Heart left ventricle (tissue), 16 donors: ENCODE results near the gene TRIM40. TPM values are rescaled to one million over a fixed set of nuclear protein-coding genes. Genes with fewer than 3 reads are reported as not detected.

ENCODE experiments used
- ATAC-seq, 4 donors: fragments of 200-7000 bp; cut with Tn5 transposase; one replicate each; pipeline ENCODE4 v1.9.1; 2020 to 2022; ENCODE audit warnings: moderate library complexity in 4 of 4, mild to moderate bottlenecking in 3 of 4, moderate number of reproducible peaks in 1 of 4
- DNase-seq, 5 donors: peaks; one replicate each; pipeline ENCODE4 v3.0.0-alpha.2; 2020
- H3K27ac ChIP-seq, 12 donors: fragments of 200-600 bp; sonication (generic) in 4 of 12; one replicate each; pipeline versions ENCODE4 v1.5.0 to v1.8.0; 2016 to 2022; ENCODE audit warnings: mild to moderate bottlenecking in 2 of 12
- H3K27me3 ChIP-seq, 9 donors: fragments of 200-600 bp; sonication (generic) in 2 of 9; one replicate each; pipeline versions ENCODE4 v1.5.1 to v1.8.0; 2016 to 2022; ENCODE audit warnings: mild to moderate bottlenecking in 3 of 9
- H3K36me3 ChIP-seq, 9 donors: fragments of 200-600 bp; sonication (generic) in 2 of 9; one replicate each; pipeline versions ENCODE4 v1.5.0 to v1.8.0; 2018 to 2022; ENCODE audit warnings: mild to moderate bottlenecking in 2 of 9
- H3K4me1 ChIP-seq, 12 donors: fragments of 200-600 bp; sonication (generic) in 4 of 12; one replicate each; pipeline versions ENCODE4 v1.5.0 to v1.8.0; 2016 to 2022; ENCODE audit warnings: mild to moderate bottlenecking in 3 of 12
- H3K4me3 ChIP-seq, 12 donors: fragments of 200-600 bp; sonication (generic) in 4 of 12; one replicate each; pipeline versions ENCODE4 v1.5.0 to v1.8.0; 2017 to 2022; ENCODE audit warnings: mild to moderate bottlenecking in 9 of 12, moderate library complexity in 4 of 12
- H3K9me3 ChIP-seq, 12 donors: fragments of 200-600 bp; sonication (generic) in 4 of 12; one replicate each; pipeline versions ENCODE4 v1.5.0 to v1.8.0; 2016 to 2022; ENCODE audit warnings: mild to moderate bottlenecking in 1 of 12
- POLR2A ChIP-seq, 2 donors: fragments of 450-650 bp; IDR thresholded peaks; one replicate each; pipeline ENCODE4 v1.6.1; 2017; ENCODE audit warnings: antibody characterized with exemption in 2 of 2, mild to moderate bottlenecking in 2 of 2, moderate library complexity in 2 of 2
- WGBS, 4 donors: extraction: QIAGEN DNeasy Blood & Tissue Kit in 2 of 4; methylation state at CpG; one replicate each; pipeline versions ENCODE4 v1.1.5 to v1.1.7; 2013 to 2018; 5-methylcytosine and 5-hydroxymethylcytosine counted together
- intact Hi-C, 10 donors: fragments of 100-400 bp; cut with DNase I; formaldehyde crosslinking; loops; one replicate each; pipeline versions ENCODE4 v1.11.1 to v1.14.2; 2022
- long read RNA-seq, 3 donors: library from polyadenylated mRNA; unstranded; transcript quantifications; one replicate each; pipeline ENCODE4 v2.0.0, GENCODE V29; 2020 to 2021
- polyA plus RNA-seq, 2 donors: library from polyadenylated mRNA; stranded (reverse); fragments of 200-250 nt; gene quantifications; one replicate each; pipeline ENCODE4 v1.2.3, GENCODE V29; 2013
- total RNA-seq, 9 donors: library from RNA; depleted of rRNA in 2 of 9; stranded (reverse); fragments of >200 nt in 2 of 9; fragmentation: NEBNext Ultra II Directional in 3 of 9; extraction: Animal tissue kit (Norgen Biotek cat#: 25700) in 3 of 9; gene quantifications; one replicate each; pipeline versions ENCODE4 v1.1.0 to v1.2.4, GENCODE V29; 2016 to 2023
- TF ChIP-seq, protein P1 (sequence below), 12 donors: fragments of 200-600 bp; sonication (generic) in 4 of 12; IDR thresholded peaks; one replicate each; pipeline versions ENCODE4 v1.5.0 to v1.8.0; 2018 to 2022; ENCODE audit warnings: antibody characterized with exemption in 12 of 12, mild to moderate bottlenecking in 5 of 12
- donor health status: ischemic (EF 13 %, LVEDD 7.1; RV severe dilation, severe dysfunction).
- donor health status: healthy with polysubstance abuse.
- donor health status: DM: no; HTN: yes; CAD: no.
- donor health status: DM: no; HTN: no; CAD: no.
- donor health status: ischemic (EF 25% LVEDD 6.9; RV normal size, moderate dysfunction).
- donor health status: ischemic (EF 25% LVEDD 5.7; RV mildly dilated, moderate dysfunction).
- donor health status: healthy.
- donor health status: DM: yes; HTN: yes; CAD: no.
- donor health status: ischemic (EF 35%, LVEDD 5.7; RV mildly dilated, moderate dysfunction).
- donor health status: nonischemic (EF 11% LVEDD 7.7; RV severe dilation, severe dysfunction).
- donor health status: DM: yes; HTN: yes; CAD: no.
- donor health status: PGD.
- donor health status: ischemic (EF 29% LVEDD 5.4; RV normal size, mild dysfunction).
- donor health status: nonischemic (EF 23%, LVEDD 6.1; RV moderate dilation, normal function).

The TRIM40 gene, protein sequence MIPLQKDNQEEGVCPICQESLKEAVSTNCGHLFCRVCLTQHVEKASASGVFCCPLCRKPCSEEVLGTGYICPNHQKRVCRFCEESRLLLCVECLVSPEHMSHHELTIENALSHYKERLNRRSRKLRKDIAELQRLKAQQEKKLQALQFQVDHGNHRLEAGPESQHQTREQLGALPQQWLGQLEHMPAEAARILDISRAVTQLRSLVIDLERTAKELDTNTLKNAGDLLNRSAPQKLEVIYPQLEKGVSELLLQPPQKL
- total RNA-seq (not detected), polyA plus RNA-seq (not detected)
- long read RNA-seq, donor 1: 0 reads
- long read RNA-seq, donor 2: 0 reads
- long read RNA-seq, donor 3: 0 reads

DNA sequence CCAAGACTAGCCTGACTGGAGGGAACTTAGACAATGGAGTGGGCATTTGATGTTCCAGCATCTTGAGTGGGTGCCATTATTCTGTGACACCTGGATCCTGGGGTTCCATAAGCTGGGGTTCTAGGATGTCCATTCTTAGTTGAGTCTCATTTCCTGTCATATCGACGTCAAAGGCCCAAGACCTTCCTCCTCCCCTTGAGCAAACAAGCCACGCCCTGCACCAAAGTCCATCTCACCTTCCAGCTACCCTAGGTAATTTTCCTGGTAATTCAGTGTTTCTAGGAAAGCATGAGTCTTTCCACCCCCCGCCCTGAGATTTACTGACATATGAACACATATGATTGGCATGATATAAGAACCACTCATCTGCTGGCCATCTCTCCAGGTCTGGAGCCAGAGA lies at the start of gene TRIM40:
Gene TRIM40, plus strand, starts transcription at position 384 of the 400 bp plus-strand sequence. CDS start 897 bp downstream, outside the sequence.
- DNase-seq (no peak), ATAC-seq (no peak)
- intact Hi-C loops: no loop called here
- H3K36me3 ChIP-seq: no peaks in the 10 kb centered on the region
- no peak within 1 kb of the TSS for H3K27ac ChIP-seq
- H3K4me3 ChIP-seq: no peak within 1 kb of the TSS
- peaks cover 1 to 72% (median 18%) of the 10 kb centered on the region in 9 donors for H3K27me3 ChIP-seq
- peaks cover 0 to 5% (median 0%) of the 10 kb centered on the region in 12 donors for H3K4me1 ChIP-seq
- TF ChIP-seq, protein P1, sequence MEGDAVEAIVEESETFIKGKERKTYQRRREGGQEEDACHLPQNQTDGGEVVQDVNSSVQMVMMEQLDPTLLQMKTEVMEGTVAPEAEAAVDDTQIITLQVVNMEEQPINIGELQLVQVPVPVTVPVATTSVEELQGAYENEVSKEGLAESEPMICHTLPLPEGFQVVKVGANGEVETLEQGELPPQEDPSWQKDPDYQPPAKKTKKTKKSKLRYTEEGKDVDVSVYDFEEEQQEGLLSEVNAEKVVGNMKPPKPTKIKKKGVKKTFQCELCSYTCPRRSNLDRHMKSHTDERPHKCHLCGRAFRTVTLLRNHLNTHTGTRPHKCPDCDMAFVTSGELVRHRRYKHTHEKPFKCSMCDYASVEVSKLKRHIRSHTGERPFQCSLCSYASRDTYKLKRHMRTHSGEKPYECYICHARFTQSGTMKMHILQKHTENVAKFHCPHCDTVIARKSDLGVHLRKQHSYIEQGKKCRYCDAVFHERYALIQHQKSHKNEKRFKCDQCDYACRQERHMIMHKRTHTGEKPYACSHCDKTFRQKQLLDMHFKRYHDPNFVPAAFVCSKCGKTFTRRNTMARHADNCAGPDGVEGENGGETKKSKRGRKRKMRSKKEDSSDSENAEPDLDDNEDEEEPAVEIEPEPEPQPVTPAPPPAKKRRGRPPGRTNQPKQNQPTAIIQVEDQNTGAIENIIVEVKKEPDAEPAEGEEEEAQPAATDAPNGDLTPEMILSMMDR (IDR thresholded peaks at IDR 0.05): no peak
- no peak for TF ChIP-seq POLR2A (IDR thresholded peaks at IDR 0.05)
- 55 to 73% (median 70%) methylated on average over 4 of the region's 4 CpGs for WGBS, 4 donors
- H3K9me3 ChIP-seq: no peaks in the 10 kb centered on the region

DNA sequence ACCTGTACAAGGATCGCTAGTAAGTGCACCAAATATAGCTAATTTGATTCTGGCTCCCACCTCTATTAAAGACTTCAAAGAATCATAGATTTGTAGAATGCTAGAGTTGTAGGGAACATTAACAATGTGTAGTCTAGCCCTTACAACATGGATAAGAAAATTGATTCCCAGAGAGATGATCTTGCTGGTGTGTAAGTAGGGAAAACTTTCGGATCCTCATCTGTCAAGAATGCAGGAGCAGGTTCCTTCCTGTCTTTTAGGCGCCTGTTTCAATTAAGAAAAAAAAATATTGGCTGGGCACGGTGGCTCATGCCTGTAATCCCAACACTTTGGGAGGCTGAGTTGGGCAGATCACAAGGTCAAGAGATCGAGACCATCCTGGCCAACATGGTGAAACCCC lies 48.1 kb upstream of the TRIM40 start:
- Histone ChIP-seq H3K4me3 (no peak overlapping the region), H3K4me1 (no peaks in the 10 kb centered on the region), H3K9me3 (no peaks in the 10 kb centered on the region), H3K27ac (no peak overlapping the region), H3K27me3 (peaks cover 0 to 57% (median 5%) of the 10 kb centered on the region in 9 donors), H3K36me3 (no peaks in the 10 kb centered on the region)
- ATAC-seq (no peak), DNase-seq (no peak)
- intact Hi-C loops: no loop called here
- WGBS, 4 donors: 59 to 78% (median 70%) methylated on average over 5 of the region's 5 CpGs
- TF ChIP-seq POLR2A (IDR thresholded peaks at IDR 0.05): no peak
- TF ChIP-seq, protein P1 (IDR thresholded peaks at IDR 0.05): no peak

DNA sequence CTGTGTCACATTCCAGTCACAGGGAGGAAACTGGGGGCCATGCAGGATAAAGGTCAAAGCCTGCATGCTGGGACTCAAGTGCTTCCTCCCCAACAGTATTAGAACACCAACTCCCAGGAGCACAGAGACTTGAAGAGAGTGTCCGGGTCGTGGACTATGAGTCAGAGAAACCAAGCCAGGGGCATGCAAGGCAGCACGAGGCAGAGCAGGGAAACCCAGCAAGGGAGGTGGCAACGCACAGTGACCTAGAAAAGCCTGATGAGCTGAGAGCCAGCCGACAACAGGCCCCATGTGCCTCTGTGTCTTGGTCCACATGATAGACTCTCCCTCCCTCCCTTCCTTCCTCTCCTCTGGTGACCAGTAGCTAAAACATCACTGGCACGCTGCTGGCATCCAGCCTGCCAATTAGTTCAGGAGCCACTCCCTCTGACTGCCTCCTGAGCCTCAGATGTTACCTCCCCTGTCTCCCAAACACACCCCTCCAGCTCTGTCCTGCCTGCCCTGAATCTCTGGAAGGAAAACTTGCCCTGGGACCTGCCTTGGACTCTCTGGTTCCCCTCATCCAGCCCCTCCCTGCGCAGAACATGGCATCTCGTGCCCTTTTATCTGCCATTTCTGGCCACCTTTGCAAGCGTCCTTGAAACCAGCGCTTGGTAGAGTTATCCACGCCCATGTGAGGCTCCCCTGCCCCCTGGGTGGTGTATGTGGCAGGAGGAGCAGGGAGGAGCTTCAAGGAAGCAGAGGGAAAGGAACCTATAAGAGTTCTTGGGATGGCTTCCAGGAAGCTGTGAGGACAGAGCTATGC lies 44.2 kb upstream of the TRIM40 start:
- TF ChIP-seq, protein P1 (IDR thresholded peaks at IDR 0.05): no peak
- no peak for TF ChIP-seq POLR2A (IDR thresholded peaks at IDR 0.05)
- no peaks in the 10 kb centered on the region for H3K9me3 ChIP-seq
- H3K27ac ChIP-seq: no peak overlapping the region
- peaks cover 0 to 73% (median 9%) of the 10 kb centered on the region in 9 donors for H3K27me3 ChIP-seq
- intact Hi-C loops: no loop called here
- WGBS, 4 donors: 43 to 53% (median 45%) methylated on average over 11 of the region's 11 CpGs
- no peak overlapping the region for H3K4me3 ChIP-seq
- DNase-seq: peak in 1 of 5 donors; percentile 22
- H3K4me1 ChIP-seq: peaks cover 0 to 5% (median 0%) of the 10 kb centered on the region in 12 donors
- H3K36me3 ChIP-seq: no peaks in the 10 kb centered on the region
- peak in 3 of 4 donors; percentile 54 to 65 (median 59) for ATAC-seq
